RWPE2 (cell line): ENCODE measurements around the gene ATXN7L1.

ENCODE experiments used
- ATAC-seq: fragments of 200-7000 bp; cut with Tn5 transposase; 3 replicates; pipeline ENCODE4 v1.9.1; 2021; ENCODE audit warnings: low read depth
- DNase-seq: peaks from one replicate; pipeline ENCODE4 v3.0.0-alpha.2; 2020; ENCODE audit warnings: low spot score
- H3K27ac ChIP-seq: fragments of 450-650 bp; 2 replicates; pipeline ENCODE4 v1.5.1; 2017; ENCODE audit warnings: mild to moderate bottlenecking; ENCODE audit not compliant: poor library complexity, severe bottlenecking
- H3K27me3 ChIP-seq: fragments of 250-450 bp; sonication (Bioruptor Pico); 2 replicates; pipeline ENCODE4 v1.5.1; 2021; ENCODE audit warnings: mild to moderate bottlenecking, moderate library complexity; ENCODE audit not compliant: insufficient read depth, poor library complexity, severe bottlenecking
- H3K36me3 ChIP-seq: fragments of 250-450 bp; sonication (Bioruptor Pico); 2 replicates; pipeline ENCODE4 v1.5.1; 2020; ENCODE audit warnings: low read depth, mild to moderate bottlenecking, moderate library complexity
- H3K4me1 ChIP-seq: fragments of 250-450 bp; sonication (Bioruptor Pico); 2 replicates; pipeline ENCODE4 v1.5.1; 2021; ENCODE audit warnings: mild to moderate bottlenecking, moderate library complexity; ENCODE audit not compliant: insufficient read depth, poor library complexity, severe bottlenecking
- H3K4me3 ChIP-seq: fragments of 250-450 bp; sonication (Bioruptor Pico); 2 replicates; pipeline ENCODE4 v1.5.1; 2021; ENCODE audit warnings: mild to moderate bottlenecking, moderate library complexity; ENCODE audit not compliant: severe bottlenecking
- H3K9me3 ChIP-seq: fragments of 250-450 bp; sonication (Bioruptor Pico); 2 replicates; pipeline ENCODE4 v1.5.1; 2021; ENCODE audit warnings: mild to moderate bottlenecking, moderate library complexity; ENCODE audit not compliant: severe bottlenecking
- TF ChIP-seq, protein P1 (sequence below): fragments of 450-650 bp; IDR thresholded peaks from one replicate; pipeline ENCODE4 v1.5.1; 2017; ENCODE audit warnings: mild to moderate bottlenecking, moderate library complexity; ENCODE audit not compliant: poor library complexity, severe bottlenecking

The ATXN7L1 gene

DNA sequence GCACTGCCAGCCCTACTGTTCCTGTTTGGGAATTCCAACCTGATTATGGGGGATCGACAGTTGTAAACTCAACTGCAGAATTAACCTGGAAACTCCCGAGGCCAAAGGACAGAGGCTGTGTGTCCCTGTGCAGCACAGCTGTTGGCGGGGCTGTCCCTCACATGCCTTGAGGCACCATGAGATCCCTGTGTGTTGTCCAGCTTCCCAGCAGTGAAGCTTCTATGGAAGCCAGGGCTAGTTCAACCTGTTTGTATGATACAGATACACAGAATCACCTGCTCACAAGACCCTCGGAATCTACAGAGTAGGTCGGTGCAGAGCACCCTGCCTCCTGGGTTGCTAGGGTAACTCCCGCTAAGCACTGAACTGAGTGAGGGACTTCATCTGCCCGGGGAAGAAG is 234.1 kb downstream of the ATXN7L1 start:
- DNase-seq, result no peak
- H3K36me3 ChIP-seq, result peaks cover 7% of the 10 kb centered on the region; the same call in 1 of the 2 replicates
- TF ChIP-seq, protein P1, sequence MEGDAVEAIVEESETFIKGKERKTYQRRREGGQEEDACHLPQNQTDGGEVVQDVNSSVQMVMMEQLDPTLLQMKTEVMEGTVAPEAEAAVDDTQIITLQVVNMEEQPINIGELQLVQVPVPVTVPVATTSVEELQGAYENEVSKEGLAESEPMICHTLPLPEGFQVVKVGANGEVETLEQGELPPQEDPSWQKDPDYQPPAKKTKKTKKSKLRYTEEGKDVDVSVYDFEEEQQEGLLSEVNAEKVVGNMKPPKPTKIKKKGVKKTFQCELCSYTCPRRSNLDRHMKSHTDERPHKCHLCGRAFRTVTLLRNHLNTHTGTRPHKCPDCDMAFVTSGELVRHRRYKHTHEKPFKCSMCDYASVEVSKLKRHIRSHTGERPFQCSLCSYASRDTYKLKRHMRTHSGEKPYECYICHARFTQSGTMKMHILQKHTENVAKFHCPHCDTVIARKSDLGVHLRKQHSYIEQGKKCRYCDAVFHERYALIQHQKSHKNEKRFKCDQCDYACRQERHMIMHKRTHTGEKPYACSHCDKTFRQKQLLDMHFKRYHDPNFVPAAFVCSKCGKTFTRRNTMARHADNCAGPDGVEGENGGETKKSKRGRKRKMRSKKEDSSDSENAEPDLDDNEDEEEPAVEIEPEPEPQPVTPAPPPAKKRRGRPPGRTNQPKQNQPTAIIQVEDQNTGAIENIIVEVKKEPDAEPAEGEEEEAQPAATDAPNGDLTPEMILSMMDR, result no peak
- no peaks in the 10 kb centered on the region for H3K27me3 ChIP-seq
- no peaks in the 10 kb centered on the region for H3K9me3 ChIP-seq
- H3K27ac ChIP-seq, result no peak overlapping the region
- no peaks in the 10 kb centered on the region for H3K4me1 ChIP-seq
- ATAC-seq, result no peak
- H3K4me3 ChIP-seq, result no peak overlapping the region

DNA sequence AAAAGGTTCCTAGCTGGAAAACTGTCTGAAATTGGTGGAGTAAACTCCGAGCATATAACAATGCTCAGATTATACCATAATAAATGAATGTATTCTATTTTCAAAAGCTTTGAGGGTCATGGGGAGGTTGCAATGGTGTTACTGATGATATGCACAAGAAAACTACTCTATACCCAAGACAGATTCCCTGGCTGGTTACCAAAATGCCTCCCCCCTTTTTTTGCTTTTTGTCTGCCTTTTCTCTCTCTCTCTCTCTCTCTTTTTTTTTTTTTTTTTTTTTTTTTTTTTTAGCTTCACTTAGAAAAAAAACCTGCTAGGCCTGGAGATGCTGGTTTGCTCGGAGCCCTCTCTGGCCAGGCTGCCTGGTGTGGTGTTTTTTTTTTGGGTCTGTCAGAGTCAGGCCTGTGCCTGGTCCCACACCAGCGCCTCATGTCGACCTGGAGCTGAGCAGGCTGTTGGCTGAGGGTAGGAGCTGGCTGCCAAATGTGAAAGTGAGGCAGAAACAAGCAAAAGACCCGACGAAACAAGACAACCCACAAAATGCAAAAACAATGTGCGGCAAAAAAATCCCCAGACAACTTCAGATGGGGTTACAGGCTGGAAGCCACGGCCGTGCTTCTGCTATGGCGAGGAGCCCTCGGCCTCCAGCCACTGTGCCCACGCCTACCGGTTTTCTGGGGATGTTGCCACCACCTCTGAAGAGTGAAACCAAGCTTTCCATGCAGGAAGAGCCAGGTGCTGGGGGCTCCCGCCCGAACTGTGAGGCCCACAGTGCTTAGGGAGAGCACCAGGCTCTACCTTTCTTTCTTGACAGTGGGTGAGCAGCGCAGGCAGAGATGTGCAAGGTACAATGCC is 235.2 kb downstream of the ATXN7L1 start:
- H3K9me3 ChIP-seq, result no peaks in the 10 kb centered on the region
- no peaks in the 10 kb centered on the region for H3K27me3 ChIP-seq
- H3K4me3 ChIP-seq, result no peak overlapping the region
- no peaks in the 10 kb centered on the region for H3K4me1 ChIP-seq
- ATAC-seq (no peak), DNase-seq (no peak)
- peaks cover 7% of the 10 kb centered on the region; the same call in 1 of the 2 replicates for H3K36me3 ChIP-seq
- H3K27ac ChIP-seq, result no peak overlapping the region
- TF ChIP-seq, protein P1, result no peak

DNA sequence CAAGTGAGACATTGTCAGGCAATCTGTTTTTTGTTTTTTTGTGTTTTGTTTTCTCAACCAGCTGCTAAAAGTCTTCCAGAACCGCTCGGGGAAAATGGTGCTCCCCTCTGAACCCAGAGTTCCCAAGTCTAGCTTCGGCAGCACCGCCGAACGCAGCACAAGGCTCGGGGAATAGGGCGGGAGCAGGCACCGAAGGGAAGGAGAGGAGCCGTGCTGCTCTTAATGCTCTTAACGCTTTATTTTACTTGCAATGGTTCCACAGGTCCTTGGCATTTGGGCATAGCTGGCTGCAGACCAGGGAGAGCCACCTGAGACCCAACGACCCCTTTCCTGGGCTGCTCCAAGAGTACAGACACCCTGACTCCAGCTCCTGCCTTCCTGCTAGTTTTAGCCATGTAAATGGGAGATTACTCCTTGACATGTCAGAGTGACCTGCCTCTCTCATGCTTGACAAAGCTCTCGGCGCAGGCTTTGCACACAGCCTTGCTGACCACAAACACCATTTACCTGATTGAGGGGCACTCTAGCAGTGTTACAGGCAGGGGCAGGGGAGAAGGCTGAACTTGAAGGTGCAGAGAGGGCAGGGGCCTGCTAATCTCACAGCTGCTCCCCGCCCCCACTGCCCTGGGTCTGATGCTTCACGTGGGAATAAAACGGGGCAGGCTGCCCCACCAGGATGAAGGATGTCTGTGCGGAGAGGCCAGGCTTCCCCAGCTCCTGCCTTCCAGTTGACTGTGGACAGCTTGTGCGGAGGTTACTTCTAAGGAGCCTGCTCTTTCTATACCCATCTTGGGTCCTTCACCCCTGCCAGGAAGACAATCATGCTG is 236.5 kb downstream of the ATXN7L1 start:
- DNase-seq, result no peak
- ATAC-seq, result no peak
- H3K4me3 ChIP-seq, result no peak overlapping the region
- no peaks in the 10 kb centered on the region for H3K27me3 ChIP-seq
- peaks cover 7% of the 10 kb centered on the region; the same call in 1 of the 2 replicates for H3K36me3 ChIP-seq
- no peaks in the 10 kb centered on the region for H3K9me3 ChIP-seq
- no peak overlapping the region for H3K27ac ChIP-seq
- TF ChIP-seq, protein P1, result no peak
- H3K4me1 ChIP-seq, result no peaks in the 10 kb centered on the region

DNA sequence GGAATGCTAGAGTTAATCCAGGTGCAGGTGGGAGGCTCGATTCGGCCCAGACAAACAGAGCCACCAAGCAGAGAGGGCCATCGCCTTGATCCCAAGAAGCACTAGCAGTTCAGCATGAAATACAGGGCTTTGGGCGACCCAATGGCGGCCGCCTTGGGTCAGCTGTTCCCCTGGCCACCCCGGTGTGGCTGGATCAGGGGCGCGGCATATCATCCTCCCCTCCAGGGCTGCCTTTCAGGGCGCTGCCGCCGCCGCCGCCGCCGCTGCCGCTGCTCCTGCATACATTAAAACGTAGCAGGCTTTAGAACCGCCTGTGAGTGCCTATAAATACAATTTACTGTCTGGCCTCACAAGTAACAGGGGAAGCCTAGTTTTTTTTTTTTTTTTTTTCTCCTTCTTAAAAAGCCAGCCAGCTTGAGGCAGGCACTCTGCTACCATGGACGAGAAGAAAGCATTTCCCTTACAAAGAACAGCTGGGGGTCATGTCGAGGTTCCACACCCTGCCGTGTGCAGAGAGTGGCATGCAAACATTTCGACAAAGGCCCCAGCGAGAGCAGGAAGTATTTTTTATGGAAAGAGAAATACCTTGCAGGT is 237.4 kb downstream of the ATXN7L1 start:
- Histone ChIP-seq H3K9me3 (no peaks in the 10 kb centered on the region), H3K27ac (no peak overlapping the region), H3K27me3 (no peaks in the 10 kb centered on the region), H3K4me1 (no peaks in the 10 kb centered on the region), H3K36me3 (peaks cover 7% of the 10 kb centered on the region; the same call in 1 of the 2 replicates), H3K4me3 (no peak overlapping the region)
- TF ChIP-seq, protein P1, result no peak
- DNase-seq, result no peak
- ATAC-seq, result no peak
